Karpas-422 (cell line): Measurements from ENCODE around the gene SORCS2. TPM values are rescaled to one million over a fixed set of nuclear protein-coding genes. Genes with fewer than 3 reads are reported as not detected.

Experiments
- DNase-seq: peaks from one replicate; pipeline ENCODE4 v3.0.0-alpha.2; 2015
- H2AFZ ChIP-seq: fragments of 200-600 bp; sonication (generic); 2 replicates; pipeline ENCODE4 v1.6.1; 2014; ENCODE audit warnings: antibody characterized with exemption, low read length, mixed read lengths
- H3K27ac ChIP-seq: fragments of 200-600 bp; sonication (generic); 2 replicates; pipeline ENCODE4 v1.5.1; 2014; ENCODE audit warnings: mild to moderate bottlenecking, low read length, moderate library complexity
- H3K27me3 ChIP-seq: fragments of 200-600 bp; sonication (generic); 2 replicates; pipeline ENCODE4 v1.6.1; 2014; ENCODE audit warnings: low read length, mixed read lengths
- H3K36me3 ChIP-seq: fragments of 200-600 bp; sonication (generic); 2 replicates; pipeline ENCODE4 v1.6.1; 2014; ENCODE audit warnings: low read length, mixed read lengths; ENCODE audit not compliant: insufficient read depth
- H3K4me1 ChIP-seq: fragments of 200-600 bp; sonication (generic); 2 replicates; pipeline ENCODE4 v1.6.1; 2014; ENCODE audit warnings: mild to moderate bottlenecking, low read length, mixed read lengths
- H3K4me2 ChIP-seq: fragments of 200-600 bp; sonication (generic); 2 replicates; pipeline ENCODE4 v1.6.1; 2014; ENCODE audit warnings: low read length, low read depth, mild to moderate bottlenecking; ENCODE audit not compliant: poor library complexity, severe bottlenecking
- H3K4me3 ChIP-seq: fragments of 200-600 bp; sonication (generic); 2 replicates; pipeline ENCODE4 v1.5.1; 2014; ENCODE audit warnings: mild to moderate bottlenecking, antibody characterized with exemption, low read length, mixed read lengths
- H3K79me2 ChIP-seq: fragments of 200-600 bp; sonication (generic); 2 replicates; pipeline ENCODE4 v1.6.1; 2014; ENCODE audit warnings: mild to moderate bottlenecking, low read length, mixed read lengths
- H3K9ac ChIP-seq: fragments of 200-600 bp; sonication (generic); 2 replicates; pipeline ENCODE4 v1.6.0; 2014; ENCODE audit warnings: low read length
- H3K9me2 ChIP-seq: fragments of 200-600 bp; sonication (generic), shearing (Covaris generic); replicated peaks from 2 replicates; pipeline ENCODE4 v1.6.0; 2014; ENCODE audit warnings: mild to moderate bottlenecking, low read length, moderate library complexity; ENCODE audit not compliant: insufficient read depth
- H3K9me3 ChIP-seq: fragments of 300-700, 200-600 bp; sonication (generic); 2 replicates; pipeline ENCODE4 v1.6.1; 2014; ENCODE audit warnings: low read length, mixed read lengths
- H4K20me1 ChIP-seq: fragments of 200-600 bp; sonication (generic); 2 replicates; pipeline ENCODE4 v1.6.1; 2014; ENCODE audit warnings: mild to moderate bottlenecking, antibody characterized with exemption, low read length, low read depth; ENCODE audit not compliant: insufficient read depth
- total RNA-seq: library from RNA; depleted of rRNA; stranded (reverse); fragments of >200 nt; shearing (Covaris generic); gene quantifications from 2 replicates; pipeline ENCODE4 v1.2.3, GENCODE V29; 2014; ENCODE audit warnings: low replicate concordance

Gene SORCS2
- total RNA-seq, 1 experiment from 2014 or later = not detected

- Histone ChIP-seq H4K20me1 (no peaks in the 10 kb centered on the region), H3K4me1 (no peaks in the 10 kb centered on the region), H3K4me3 (no peak overlapping the region), H3K27me3 (no peaks in the 10 kb centered on the region), H3K36me3 (no peaks in the 10 kb centered on the region), H3K9ac (no peak overlapping the region), H3K9me2 (no peaks in the 10 kb centered on the region), H3K4me2 (no peak overlapping the region), H3K79me2 (no peaks in the 10 kb centered on the region), H3K9me3 (no peaks in the 10 kb centered on the region), H2AFZ (no peak overlapping the region), H3K27ac (no peak overlapping the region)
- no peak for DNase-seq
These were observed 233.5 kb downstream of the SORCS2 start for GRCh38 chr4:7425591-7426468.

- Histone ChIP-seq H3K4me1 (no peaks in the 10 kb centered on the region), H4K20me1 (no peaks in the 10 kb centered on the region), H3K27me3 (no peaks in the 10 kb centered on the region), H3K9ac (no peak overlapping the region), H3K79me2 (no peaks in the 10 kb centered on the region), H3K4me3 (no peak overlapping the region), H3K27ac (no peak overlapping the region), H3K9me2 (no peaks in the 10 kb centered on the region), H3K4me2 (no peak overlapping the region), H3K9me3 (no peaks in the 10 kb centered on the region), H3K36me3 (no peaks in the 10 kb centered on the region), H2AFZ (no peak overlapping the region)
- DNase-seq = no peak
These were observed 234.3 kb downstream of the SORCS2 start for GRCh38 chr4:7426525-7427171.

- Histone ChIP-seq H3K4me1 (no peaks in the 10 kb centered on the region), H3K4me2 (no peak overlapping the region), H3K79me2 (no peaks in the 10 kb centered on the region), H3K36me3 (no peaks in the 10 kb centered on the region), H3K9me2 (no peaks in the 10 kb centered on the region), H2AFZ (no peak overlapping the region), H3K4me3 (no peak overlapping the region), H3K9me3 (no peaks in the 10 kb centered on the region), H4K20me1 (no peaks in the 10 kb centered on the region), H3K27me3 (no peaks in the 10 kb centered on the region), H3K9ac (no peak overlapping the region), H3K27ac (no peak overlapping the region)
- DNase-seq = no peak
These were observed 235.0 kb downstream of the SORCS2 start for GRCh38 chr4:7427361-7427760.

GRCh38 chr4:7427831-7428260 is 235.5 kb downstream of the SORCS2 start:
- no peaks in the 10 kb centered on the region for H3K9me2 ChIP-seq
- H3K36me3 ChIP-seq = no peaks in the 10 kb centered on the region
- no peaks in the 10 kb centered on the region for H4K20me1 ChIP-seq
- no peaks in the 10 kb centered on the region for H3K9me3 ChIP-seq
- no peak overlapping the region for H2AFZ ChIP-seq
- no peaks in the 10 kb centered on the region for H3K4me1 ChIP-seq
- H3K27me3 ChIP-seq = no peaks in the 10 kb centered on the region
- no peak for DNase-seq
- H3K4me3 ChIP-seq = no peak overlapping the region
- no peak overlapping the region for H3K9ac ChIP-seq
- no peak overlapping the region for H3K27ac ChIP-seq
- no peak overlapping the region for H3K4me2 ChIP-seq
- H3K79me2 ChIP-seq = no peaks in the 10 kb centered on the region

DNA sequence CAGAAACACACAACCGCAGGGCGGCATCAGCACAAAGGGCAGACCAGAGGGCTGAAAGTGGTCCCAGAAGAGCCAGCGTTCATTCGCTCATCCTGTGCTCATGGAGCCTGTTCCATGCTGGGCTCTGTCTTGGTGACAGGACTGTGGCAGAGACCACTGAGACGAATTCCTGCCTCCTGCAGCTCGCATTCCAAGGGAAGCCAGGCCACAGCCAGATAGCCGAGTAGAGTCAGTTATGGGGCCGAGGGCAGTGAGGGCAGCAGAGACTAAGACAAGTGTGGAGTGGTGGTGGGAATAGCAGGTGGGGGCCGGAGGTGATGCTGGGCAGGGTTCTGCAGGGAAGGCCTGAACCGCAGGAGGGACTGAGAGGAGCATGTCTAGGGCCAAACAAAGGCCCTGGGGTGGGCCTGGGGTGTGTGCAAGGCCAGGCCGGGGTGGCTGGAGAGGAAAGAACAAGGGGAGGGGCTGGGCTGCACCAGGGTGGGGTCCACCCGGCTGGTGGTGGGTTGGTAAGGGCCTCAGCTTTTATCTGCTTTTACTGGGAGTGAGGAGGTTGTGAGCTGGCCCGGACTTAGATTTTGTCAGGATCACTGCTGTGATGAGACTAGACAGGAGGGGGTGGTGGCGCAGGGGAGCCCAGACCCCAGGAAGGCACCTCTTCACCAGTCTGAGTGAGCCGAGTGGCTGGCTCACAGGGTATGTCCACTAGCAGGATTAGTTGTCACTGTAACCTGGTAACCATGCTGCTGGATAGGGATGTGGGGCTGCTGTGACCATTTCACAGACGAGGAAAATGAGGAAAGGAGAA is 236.1 kb downstream of the SORCS2 start:
- H3K9me3 ChIP-seq = no peaks in the 10 kb centered on the region
- no peak overlapping the region for H3K4me2 ChIP-seq
- no peaks in the 10 kb centered on the region for H3K27me3 ChIP-seq
- no peak overlapping the region for H3K27ac ChIP-seq
- H3K4me3 ChIP-seq = no peak overlapping the region
- no peaks in the 10 kb centered on the region for H3K79me2 ChIP-seq
- H4K20me1 ChIP-seq = no peaks in the 10 kb centered on the region
- H3K4me1 ChIP-seq = no peaks in the 10 kb centered on the region
- no peaks in the 10 kb centered on the region for H3K36me3 ChIP-seq
- no peak overlapping the region for H3K9ac ChIP-seq
- H3K9me2 ChIP-seq = no peaks in the 10 kb centered on the region
- H2AFZ ChIP-seq = no peak overlapping the region
- no peak for DNase-seq

DNA sequence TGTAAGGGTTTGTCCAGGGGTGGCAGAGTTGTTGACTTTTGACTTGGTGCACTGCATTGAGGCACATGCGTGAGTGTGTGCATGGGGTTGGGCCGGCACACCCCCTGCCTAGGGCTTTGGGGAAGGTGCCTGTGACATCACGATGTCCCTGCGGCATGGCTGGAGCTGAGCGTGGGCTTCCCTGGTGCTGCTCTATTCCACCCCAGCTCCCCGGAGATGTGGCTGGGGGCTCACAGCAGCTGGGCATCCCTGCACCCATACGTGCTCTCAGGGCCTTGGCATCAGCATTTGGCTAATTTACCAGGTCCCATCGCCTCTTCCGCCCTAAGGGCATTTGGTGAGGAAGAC is 236.7 kb downstream of the SORCS2 start:
- no peak overlapping the region for H3K27ac ChIP-seq
- no peak overlapping the region for H3K9ac ChIP-seq
- no peaks in the 10 kb centered on the region for H3K36me3 ChIP-seq
- no peaks in the 10 kb centered on the region for H4K20me1 ChIP-seq
- no peak overlapping the region for H3K4me2 ChIP-seq
- no peak overlapping the region for H3K4me3 ChIP-seq
- H3K9me3 ChIP-seq = no peaks in the 10 kb centered on the region
- DNase-seq = no peak
- H3K9me2 ChIP-seq = no peaks in the 10 kb centered on the region
- H3K4me1 ChIP-seq = no peaks in the 10 kb centered on the region
- no peak overlapping the region for H2AFZ ChIP-seq
- H3K79me2 ChIP-seq = no peaks in the 10 kb centered on the region
- no peaks in the 10 kb centered on the region for H3K27me3 ChIP-seq

DNA sequence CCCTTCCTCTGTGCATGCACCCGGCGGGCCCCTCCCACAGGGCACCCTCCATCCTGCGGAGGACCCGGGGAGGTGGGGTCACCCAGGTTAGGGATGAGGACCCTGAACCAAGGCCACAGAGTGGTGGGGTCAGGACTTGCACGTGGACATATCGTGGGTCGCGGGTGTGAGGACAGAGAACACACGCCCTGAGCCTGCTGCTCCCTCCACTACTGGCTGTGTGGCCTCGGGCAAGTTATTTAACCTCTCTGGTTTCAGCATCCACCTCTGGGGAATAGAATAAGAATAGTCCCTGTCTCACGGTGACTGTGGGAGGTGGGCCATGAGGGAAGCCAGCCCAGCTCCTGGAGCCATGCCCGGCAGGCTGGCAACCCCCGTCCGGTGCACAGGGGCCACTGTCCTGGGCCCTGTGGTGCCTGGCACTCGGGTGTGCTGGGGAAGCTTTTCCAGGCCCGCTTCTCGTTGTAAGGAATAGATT is 237.3 kb downstream of the SORCS2 start:
- Histone ChIP-seq H3K4me1 (no peaks in the 10 kb centered on the region), H3K79me2 (no peaks in the 10 kb centered on the region), H3K36me3 (no peaks in the 10 kb centered on the region), H3K4me2 (no peak overlapping the region), H2AFZ (no peak overlapping the region), H3K9ac (no peak overlapping the region), H4K20me1 (no peaks in the 10 kb centered on the region), H3K27ac (no peak overlapping the region), H3K9me3 (no peaks in the 10 kb centered on the region), H3K27me3 (no peaks in the 10 kb centered on the region), H3K4me3 (no peak overlapping the region), H3K9me2 (no peaks in the 10 kb centered on the region)
- no peak for DNase-seq
